ENCODE measurements around the gene TMEM121B.

The TMEM121B gene

DNA sequence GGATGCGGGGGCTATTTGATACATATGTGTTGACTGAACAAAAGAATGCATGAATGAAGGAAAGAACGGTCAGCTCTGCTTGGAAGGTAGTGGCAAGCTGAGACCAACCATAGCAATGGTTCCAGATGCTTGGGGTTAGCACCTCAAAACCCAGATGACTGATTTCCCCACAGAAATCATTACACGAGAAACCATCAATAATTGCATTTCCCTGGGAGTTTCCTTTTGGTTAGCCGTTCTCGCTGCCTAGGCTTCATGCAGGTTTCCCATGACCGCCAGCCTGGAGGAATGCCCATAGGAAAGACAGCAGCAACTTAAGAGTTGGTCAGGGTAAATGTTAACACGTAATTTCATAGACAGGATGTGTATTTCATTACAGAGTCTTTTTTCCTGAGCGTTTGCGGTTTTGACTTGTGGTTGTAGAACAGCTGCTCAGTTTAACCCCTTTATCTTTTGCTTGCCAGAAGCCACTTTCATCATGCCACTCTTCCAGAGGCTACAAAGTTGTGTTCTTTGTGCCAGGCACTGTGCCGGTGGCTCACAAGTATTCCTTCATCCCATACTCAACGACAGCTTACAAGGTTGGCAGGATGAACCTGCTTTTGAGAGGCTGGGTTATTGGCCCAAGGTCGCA lies 33.5 kb downstream of the TMEM121B start:
- DNase-seq, result peak; percentile 35 to 89 (median 66)

- DNase-seq, result peak in 3 of 6 experiments; percentile 14 to 42 (median 20)
Measured at GRCh38 chr22:17086788-17087497, 34.2 kb downstream of the TMEM121B start.

DNA sequence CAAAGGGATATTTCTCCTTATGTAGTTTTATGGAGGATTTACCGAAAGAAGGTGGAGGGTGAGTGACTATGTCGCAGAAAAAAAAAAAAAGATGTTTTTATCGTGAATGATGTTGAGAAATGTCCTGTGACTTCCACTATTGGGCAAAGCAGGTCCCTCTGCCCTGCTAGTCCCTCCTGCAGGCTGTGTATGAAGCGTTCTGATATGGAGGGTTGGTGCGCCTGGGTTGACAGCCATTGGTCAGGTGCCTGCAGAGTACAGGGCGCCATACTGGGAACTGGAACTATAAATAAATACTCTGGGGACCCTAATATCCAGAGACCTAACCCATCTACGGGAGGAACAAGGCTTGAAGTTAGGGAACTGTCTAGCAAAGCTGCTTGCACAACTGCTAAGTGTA lies 34.9 kb downstream of the TMEM121B start:
- peak in 3 of 6 experiments; percentile 9 to 40 (median 24) for DNase-seq

- DNase-seq, result peak in 3 of 6 experiments; percentile 24 to 49 (median 26)
Measured at GRCh38 chr22:17085277-17086181, 35.6 kb downstream of the TMEM121B start.

- DNase-seq, result peak; percentile 85 to 95 (median 91)
Measured at GRCh38 chr22:17084554-17085276, 36.4 kb downstream of the TMEM121B start, which contains the start of gene IL17RA. Gene IL17RA, plus strand, starts transcription at chr22:17085000. Its CDS starts 92 bp downstream, at chr22:17085092.

- DNase-seq, result no peak
Measured at GRCh38 chr22:17083811-17084441, 37.2 kb downstream of the TMEM121B start.

- DNase-seq, result no peak
Measured at GRCh38 chr22:17083255-17083654, 37.9 kb downstream of the TMEM121B start.

DNA sequence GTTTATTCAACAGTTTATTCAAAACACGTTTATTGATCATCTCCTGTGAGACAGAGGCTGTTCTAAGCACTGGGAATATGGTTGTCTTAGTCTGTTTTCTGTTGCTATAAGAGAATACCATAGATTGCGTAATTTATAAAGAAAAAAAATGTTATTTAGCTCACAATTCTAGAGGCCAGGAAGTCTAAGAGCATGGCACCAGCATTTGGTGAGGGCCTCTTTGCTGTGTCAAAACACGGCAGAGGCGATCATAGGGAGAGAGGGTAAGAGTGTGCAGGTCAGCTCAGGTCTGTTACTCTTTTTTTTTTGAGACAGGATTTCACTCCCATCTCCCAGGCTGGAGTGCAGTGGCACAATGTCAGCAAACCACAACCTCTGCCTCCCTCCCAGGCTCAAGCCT lies 41.6 kb downstream of the TMEM121B start:
- no peak for DNase-seq

DNA sequence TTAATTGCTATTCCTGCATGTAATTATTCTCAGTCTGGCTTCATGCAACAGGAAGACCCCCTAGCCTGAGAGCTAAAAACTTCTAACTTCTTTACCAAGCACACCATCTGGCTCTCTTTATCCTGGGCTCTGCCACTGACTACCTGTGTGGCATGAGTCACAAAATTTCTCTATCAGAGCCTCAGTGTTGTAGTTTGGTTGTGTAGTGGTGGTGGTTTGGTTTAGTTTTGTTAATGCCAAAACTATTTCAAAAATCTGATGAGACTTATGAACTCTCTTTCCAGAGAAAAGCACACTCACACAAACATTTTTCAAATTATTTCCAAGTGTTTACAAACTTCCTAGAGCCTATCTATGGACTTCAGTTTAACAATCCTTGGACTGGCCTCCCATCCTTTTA lies 43.9 kb downstream of the TMEM121B start:
- DNase-seq, result no peak

DNA sequence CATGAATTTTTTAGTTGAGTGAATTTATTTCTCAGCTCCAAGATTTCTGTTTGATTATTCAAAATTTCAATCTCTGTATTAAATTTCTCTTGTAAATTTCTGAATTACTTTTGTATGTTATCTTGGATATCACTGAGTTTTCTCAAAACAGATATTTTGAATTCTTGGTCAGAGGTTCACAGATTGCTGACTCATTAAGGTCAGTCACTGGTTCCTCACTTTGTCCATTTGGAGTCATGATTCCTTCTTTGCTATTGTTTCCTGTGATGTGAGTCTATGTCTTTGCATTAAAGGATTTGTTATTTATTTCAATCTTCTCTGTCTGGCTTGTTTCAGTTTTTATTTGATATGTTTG lies 46.5 kb downstream of the TMEM121B start:
- no peak for DNase-seq

- DNase-seq, result no peak
Measured at GRCh38 chr22:17072877-17073276, 48.3 kb downstream of the TMEM121B start.
